CD4-positive, alpha-beta T cell treated with Interleukin-17A for 1 hour (primary cell): Measurements from ENCODE around the gene ARL15.

Experiments used
- DNase-seq: peaks from one replicate; pipeline ENCODE4 v3.0.0-alpha.2; 2020

Gene ARL15

GRCh38 chr5:54281960-54282692 lies 28.2 kb downstream of the ARL15 start:
- DNase-seq: no peak

GRCh38 chr5:54279960-54280359 lies 30.4 kb downstream of the ARL15 start:
- DNase-seq: no peak

DNA sequence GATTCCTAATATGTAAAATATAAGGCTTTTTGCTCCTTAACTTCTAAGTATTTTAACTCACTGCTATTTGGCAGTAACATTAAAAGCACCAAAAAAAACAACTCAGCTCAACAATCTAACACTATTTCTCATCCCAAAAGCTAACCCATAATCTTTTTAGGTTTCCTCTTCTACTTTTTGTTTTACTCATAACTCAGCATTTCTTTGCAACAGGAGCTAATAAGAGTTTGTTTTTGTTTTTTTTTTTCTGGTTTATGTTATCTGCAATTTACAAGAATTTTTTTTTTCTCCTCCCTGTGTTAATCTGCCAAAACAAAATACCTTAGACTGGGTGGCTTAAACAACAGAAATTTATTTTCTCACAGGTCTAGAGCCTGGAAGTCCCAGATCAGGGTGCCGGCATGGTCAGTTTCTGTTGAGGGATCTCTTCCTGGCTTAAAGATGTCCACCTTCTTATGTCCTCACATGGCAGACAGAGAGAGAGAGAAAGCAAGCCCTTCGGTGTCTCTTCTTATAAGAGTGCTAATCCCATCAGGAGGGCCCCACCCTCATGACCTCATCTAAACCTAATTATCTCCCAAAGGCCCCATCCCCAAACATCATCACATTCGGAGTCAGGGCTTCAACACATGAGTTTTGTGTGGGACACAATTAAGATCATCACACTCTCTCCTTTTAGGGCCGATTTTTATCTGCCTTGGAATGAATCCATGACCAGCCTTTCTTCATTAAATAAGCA lies 31.2 kb downstream of the ARL15 start:
- no peak for DNase-seq

DNA sequence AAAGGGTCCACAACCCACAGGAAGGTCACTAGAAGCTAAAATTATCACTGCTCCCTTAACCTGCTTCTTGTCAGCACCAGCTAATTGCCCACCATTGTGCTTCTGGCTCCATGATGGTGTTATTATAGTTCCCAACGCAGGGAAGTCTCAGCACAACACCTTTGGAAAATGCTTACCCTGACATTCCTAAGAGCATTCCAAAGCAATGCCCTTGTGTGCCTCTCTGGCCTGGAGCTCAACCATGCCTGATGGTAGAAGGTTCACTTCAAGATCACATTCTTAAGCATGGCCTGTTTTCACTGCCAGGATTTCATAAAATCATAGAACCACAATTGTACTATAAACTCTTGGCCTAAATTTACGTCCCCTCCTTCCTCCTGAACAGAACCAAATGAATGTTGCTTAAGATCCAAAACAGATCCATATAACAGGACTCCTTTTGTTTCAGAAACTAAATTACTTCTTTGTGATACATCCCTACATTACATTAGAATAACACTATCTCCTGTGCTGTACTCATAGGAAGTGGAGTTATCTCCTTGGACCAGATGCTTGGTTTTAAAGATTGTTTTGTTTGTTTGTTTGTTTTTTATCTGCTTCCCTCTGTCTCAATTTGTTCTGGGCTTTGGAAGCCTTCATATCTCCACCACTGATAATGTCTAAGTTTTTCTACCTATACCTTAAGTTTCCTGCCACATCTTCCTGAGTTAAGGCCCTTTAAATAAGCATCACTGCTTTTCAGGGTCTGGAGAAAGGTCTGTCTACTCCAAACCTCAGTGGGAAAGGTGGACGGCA lies 32.1 kb downstream of the ARL15 start:
- DNase-seq: no peak

DNA sequence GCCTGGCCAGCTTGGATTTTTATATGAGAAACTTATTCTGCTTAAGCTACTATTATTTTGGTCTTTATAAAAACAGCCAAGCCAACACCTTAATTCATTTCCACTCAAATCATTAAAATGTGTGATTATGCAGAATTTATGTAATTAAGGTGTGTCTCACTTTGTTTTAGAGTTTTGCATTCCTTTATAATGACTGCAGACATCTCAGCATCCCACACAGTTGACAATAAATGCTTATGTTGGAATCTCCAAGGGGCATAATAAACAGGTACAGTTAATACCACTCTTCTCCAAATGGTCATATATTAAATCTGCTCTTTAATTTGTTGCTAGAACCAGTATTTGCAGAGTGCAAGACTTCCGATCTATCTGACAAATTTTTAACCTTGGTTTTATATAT lies 34.3 kb downstream of the ARL15 start:
- DNase-seq: no peak

GRCh38 chr5:54275361-54275760 lies 35.0 kb downstream of the ARL15 start:
- DNase-seq: no peak

GRCh38 chr5:54274944-54275343 lies 35.4 kb downstream of the ARL15 start:
- no peak for DNase-seq

DNA sequence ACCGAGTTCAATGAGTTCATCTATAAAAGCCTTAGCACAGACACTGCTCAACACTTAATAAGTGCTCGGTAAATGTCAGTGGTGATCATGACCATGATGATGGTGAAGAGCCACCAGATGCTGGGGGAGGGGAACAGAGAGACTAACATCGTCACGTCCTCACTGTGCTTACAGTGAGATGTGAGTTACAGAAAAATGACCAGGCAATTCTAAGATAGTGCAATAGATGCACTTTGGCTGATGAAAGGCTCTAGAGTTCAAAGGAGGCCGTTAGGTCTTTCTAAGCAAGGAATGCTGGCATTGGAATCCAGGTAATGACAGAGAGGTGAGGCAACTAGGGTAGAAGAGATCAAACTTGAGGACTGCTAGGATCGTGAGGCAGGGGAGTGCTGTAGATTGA lies 36.7 kb downstream of the ARL15 start:
- DNase-seq: no peak

DNA sequence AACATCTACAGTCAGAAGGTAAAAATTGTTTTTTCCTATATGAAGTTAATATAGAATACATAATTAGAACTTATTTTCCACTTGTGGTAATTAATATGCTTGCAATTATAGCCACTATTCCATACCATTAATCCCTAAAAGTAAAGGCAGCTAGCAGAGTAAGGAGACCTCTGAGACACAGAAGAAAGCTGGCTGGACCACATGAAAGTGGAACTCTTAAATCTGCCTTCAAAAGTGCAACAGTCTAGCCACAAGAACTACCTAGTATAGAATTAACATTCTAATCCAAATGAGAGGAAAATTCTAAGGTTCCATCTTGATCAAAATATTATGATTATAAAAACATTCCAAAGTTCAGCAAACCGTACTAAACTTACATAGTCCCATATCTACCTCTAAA lies 37.6 kb downstream of the ARL15 start:
- DNase-seq: no peak

DNA sequence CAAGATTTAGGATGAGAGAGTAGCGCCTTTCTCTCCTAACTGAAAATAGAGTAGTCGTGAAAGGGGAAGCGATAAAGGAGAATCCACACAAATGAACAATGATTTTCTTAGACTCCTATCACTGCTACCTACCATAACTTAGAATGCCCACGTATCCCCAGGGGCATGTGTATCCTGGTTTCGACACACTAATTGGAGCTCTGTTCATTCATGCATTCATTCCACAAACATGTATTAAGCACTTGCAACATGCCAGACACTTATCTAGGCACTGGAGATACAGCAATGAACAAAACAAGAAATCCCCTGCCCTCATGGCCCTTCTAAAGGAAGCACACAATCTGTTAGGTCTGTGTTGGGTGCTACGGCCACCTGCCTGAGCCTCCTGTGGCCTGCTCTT lies 40.0 kb downstream of the ARL15 start:
- no peak for DNase-seq

- DNase-seq: no peak
Observed at GRCh38 chr5:54264574-54264973, 45.8 kb downstream of the ARL15 start.

- no peak for DNase-seq
Observed at GRCh38 chr5:54263447-54263846, 46.9 kb downstream of the ARL15 start.

- DNase-seq: no peak
Observed at GRCh38 chr5:54261596-54261995, 48.8 kb downstream of the ARL15 start.

- no peak for DNase-seq
Observed at GRCh38 chr5:54259981-54260380, 50.4 kb downstream of the ARL15 start.

DNA sequence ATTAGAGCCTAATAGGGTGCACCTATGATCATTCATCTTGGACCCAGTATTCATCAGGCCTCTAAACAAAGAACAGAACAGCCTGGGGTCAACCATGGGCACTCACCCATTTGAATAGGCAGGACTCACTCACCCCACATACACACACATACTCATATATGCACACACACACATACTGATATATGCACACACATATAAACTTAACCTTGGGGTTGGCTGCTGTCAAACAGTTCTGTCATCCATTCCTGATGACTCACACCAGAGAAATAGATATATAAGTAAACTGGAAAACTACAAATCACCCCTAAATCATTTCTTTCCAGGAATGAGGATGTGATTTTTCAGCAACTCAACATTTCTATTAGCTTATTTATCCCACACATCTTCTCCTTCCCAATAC lies 51.3 kb downstream of the ARL15 start:
- no peak for DNase-seq

DNA sequence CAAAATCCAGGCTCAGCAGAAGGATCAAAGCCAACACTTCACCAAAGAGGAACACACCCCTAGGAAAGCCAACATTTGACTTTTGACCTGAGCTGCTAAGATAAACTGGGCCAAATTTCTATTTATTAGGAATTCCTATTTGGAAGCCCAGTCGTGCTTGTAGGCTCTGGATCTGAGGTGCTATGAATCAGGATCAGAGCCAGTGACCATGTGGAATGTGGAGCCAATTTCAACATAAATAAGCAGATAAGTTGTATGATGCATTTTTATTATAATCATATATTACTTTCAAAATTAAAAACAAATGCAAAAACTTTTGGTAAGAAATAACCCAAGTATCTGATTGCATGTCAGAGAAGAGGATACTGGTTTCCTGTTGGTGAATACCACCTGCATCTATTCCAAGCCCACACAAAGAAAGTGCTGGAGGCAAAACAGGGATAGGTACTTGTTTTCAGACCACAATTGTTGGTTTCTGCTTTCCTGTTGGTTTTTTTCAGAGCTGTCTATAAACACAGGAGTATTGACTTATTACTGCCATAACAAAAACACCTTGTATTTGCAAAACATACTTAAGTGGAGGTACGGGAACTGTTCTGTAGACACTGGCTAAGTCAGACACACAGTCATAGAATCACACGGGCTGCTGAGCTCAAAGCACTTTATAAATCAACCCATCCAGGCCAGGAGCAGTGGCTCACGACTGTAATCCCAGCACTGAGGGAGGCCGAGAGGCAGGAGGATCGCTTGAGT lies 52.8 kb downstream of the ARL15 start:
- DNase-seq: no peak

GRCh38 chr5:54254482-54255198 lies 55.7 kb downstream of the ARL15 start:
- no peak for DNase-seq

DNA sequence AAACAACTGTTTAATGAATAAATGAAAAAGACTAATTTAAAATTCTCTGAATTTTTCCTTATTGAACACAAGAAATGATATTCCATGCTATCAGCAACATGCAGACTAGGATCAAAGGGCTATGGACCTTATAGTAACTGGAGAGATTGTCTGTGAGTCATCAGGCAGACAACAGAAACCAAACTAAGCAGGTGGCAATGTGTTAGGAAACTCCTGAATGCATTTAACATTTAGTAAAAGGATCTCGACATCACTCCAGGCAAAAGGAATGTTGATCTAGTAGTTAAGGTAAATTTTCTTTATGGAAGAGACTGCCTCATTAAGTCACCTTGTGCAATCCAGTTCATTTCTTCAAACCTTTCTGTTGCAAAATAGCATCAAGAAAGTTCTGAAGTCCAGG lies 58.4 kb downstream of the ARL15 start:
- DNase-seq: no peak

DNA sequence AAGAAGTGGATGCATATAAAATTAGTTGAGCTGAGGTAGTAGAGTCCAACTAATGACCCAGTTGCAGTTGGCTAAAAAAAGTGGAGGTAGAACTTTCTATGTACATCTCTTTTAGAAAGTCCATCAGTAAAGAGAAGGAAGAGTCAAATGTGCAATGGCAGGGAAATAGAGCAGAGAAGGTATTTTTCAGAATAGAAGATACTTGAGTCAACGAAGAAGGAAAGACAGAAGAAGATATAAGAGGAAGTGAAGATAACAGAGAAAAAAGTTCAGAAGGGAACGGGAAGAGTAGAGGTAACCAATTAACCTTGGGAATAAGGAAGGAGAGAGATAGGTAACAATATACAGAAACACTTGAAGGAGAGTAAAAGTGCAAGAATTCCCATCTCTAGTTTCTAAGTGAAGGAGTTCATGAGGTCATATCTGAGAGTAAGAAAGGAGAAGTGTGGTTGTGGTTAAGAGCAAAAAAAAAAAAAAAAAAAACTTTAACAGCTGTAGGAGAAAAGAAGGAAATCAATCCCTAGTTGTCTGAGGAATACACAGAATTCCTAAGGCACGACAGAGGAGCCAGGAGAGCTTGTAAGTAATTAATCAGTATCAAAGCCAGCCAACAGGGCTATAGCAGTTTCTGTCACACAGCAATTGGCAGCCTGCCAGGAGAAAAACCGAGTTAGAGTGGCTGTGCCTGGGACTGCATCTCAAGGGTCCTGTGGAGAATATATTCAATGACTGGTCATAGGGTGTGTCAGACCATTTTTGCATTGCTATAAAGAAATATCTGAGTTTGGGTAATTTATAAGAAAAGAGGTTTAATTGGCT lies 61.0 kb downstream of the ARL15 start:
- peak; percentile 16 for DNase-seq

DNA sequence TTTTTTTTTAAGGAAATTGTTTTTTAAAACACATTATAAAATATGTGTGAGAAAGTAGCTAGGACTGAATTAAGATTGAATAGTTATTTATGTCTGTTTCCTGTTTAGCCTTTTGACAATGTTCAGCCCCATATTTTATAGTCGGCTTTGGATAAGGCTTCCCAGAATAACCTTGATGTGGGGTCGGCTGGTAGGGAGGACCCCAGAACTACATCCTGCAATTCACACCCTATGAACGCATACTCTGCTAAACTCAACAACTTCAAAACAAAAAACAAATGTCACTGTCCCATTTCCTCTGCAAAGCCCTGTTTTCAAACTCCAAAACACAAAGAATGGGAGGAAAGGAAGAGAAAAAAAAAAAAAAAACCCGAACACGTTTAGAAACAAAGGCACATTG lies 63.1 kb downstream of the ARL15 start:
- no peak for DNase-seq

DNA sequence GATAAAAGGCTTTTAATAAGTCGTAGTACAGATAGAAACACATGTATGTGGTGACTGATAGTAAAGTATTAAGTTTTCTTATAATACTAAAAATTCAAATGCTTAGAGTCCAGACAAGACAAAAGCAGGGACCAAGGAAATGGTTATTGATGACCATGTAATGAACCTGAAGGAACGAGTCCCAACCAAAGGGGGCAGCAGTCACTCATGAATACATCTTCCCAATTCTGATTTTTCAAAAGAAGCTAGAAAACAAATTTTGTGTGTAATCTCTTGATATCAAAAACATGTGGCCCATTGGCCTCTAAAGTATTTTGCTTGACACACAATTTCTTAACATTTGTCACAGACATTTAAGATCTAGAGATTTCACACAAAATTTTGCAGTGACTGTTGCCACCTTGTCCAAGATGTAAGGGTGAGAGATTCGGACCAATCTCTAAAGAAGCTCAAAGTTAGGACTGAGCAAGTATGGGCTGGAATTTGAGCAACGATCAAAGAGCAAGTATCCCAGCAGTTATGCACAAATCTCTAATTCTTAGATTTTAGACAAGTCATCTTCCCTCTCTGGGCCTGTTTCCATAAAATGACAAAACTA lies 66.8 kb downstream of the ARL15 start:
- DNase-seq: peak; percentile 41
